Measurements from ENCODE around the gene SUV39H2.
"Not testable (repeated sequence)": the region's sequence is repeated elsewhere in the genome, so short reads cannot be mapped to it uniquely, and the experiment has no call there.

Gene SUV39H2

DNA sequence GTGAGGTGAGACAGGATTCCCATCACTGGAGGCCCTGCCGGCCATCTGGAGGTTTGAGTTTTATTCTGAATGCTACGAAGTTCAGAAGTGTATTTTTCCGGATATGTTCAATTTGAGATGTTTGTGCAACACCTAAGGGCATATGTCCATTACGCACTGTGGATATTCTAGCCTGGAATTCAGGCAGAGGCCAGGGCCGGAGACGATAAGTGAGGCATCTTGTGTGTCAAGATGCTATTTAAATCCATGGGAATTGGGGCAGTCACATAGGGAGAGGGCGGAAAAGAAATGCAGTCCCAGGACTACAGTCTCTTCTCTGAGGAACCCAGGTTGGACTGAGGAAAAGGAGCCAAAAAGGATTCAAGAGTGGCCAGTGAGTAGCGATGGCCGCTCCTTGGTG lies 1.9 kb upstream of the SUV39H2 start:
- DNase-seq: no peak

DNA sequence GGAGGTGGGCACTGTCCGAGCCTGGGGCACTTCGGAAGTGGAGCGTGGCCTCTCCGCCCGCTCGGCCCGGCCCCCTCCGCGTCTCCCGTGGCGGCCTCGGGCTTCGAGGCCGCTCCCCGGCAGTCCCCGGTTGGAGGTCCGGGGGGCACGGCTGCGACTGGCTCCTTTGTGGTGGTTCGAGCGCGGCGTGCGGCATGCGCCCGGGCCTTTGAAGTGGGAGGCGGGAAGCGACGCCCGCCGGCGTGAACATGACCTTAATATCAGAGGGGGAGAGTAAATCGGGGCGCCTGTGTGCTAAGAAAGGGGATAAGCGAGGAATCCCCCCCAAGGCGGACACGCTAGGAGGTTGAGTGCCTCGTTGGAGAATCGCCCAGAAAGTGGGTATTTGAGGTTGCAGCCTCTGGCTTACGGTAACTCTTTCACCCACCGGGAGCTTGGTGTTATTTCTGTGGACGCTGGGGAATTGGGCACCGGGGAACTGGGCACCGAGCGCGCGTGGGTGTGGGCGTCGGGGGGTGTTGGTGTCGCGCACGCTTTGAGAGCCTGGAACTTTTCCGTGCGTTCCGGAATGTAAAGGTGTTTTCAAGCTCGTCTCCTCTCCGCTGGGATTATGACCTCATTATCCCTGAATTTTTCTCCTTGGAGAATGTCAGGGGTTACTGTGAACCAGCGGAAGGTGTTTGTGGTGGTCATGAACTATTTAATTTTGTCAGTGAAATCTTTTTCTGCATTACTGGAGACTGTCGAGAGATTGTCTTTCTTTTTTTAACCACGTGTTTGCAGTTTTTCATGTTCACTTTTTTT lies 660 bp downstream of the SUV39H2 start:
- DNase-seq: no peak

DNA sequence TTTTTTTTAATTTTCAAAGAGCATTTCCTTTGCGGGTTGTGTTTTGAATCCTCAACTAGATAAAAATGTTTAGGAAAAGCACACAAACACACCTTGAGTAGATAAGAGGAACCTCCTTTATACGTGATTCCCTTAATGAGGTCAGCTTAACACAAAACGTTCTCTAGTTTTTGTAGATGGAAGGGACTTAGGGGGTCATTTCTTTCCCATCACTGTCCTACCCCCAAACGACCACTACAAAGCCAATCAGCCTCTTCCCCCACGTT lies 1.2 kb downstream of the SUV39H2 start:
- DNase-seq: no peak

DNA sequence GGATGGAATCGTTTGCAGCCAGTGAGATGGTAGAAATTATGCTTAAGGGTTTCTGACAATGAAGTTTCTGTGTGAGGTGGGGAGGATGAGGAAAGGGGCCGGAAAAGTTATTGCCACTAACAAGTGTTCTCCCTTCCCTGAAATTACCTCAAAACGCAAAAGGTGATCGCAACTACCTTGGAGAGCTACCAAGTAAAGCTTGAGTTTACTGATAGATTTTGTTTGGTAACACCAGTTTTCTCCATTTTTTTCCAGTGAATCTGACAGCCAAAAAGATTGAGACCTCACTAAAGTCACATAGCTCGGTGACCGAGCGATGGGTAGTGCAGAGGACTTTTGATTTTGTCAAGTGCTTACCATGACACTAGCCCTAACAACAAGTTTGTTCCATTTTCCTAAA lies 1.6 kb downstream of the SUV39H2 start:
- no peak for DNase-seq

DNA sequence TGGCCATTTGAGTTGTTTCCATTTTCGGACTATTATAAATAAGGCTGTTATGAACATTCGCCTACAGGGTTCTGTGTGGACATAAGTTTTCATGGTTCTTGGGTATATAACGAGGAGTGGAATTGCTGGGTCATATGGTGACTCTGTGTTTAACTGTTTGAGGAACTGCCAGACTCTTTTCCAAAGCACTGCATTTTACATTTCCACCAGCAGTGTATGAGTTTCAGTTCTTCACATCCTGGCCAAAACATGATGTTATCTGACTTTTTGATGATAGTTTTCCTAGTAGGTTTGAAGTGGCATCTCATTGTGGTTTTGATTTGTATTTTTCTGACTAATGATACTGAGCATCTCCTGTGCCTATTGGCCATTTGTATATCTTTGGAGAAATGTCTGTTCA lies 5.4 kb downstream of the SUV39H2 start:
- DNase-seq: no peak

DNA sequence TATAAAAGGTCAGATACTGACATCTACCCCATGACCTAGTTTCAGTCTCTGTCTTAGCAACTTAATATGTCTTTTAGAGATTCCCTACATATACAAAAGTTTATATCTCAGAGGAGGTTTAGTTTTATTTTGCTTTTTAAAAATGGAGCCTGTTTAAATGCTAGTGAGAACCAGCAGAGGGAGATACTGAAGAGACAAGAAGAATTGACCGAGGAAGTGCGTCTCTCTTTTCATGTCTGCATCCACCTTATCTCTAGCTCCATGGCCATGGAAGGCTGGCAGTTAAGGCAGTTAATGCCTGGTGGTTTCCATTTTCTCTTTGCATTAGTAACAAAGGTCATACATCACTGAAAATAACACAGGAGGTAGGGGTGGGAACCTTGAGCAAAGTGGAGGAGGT lies 10.7 kb downstream of the SUV39H2 start:
- no peak for DNase-seq

DNA sequence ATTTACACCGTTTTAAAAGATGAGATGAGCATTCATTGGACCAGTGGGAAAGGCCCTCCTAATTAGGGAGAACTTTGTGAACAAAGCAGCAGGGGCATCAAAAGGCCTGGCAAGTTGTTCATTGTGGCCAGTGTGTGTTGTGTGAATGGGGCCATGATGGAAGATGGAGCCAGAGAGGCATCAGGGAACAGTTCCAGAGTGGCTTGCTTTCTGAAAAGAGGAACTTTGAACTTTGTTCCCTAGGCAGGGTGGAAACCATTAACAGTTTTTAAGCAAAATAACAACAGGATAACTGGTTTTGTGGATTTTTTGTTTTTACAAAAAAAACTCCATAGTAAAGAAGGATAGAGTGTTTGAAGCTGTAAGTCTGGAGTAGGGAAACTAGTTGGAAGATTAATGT lies 12.5 kb downstream of the SUV39H2 start:
- DNase-seq: no peak

DNA sequence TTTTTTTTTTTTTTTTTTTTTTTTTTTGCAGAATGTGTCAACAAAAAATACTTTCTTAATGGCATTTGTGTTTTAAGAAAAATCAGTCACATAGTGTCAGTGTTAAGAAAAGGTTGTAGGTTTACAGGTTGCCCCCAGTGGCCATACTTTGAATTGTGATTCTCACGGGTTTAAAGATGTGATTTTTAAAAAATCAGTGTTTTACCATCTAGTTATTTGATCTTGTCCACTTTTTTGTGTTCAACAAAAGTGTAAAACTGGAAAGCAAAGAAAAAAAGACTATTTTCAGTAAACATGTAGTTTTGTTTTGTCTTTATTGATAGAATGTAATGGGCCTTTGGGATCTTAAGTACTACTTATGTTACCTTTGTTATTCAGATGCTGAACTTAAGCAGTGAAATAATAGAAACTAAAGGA lies 25.7 kb downstream of the SUV39H2 start:
- DNase-seq: no peak

DNA sequence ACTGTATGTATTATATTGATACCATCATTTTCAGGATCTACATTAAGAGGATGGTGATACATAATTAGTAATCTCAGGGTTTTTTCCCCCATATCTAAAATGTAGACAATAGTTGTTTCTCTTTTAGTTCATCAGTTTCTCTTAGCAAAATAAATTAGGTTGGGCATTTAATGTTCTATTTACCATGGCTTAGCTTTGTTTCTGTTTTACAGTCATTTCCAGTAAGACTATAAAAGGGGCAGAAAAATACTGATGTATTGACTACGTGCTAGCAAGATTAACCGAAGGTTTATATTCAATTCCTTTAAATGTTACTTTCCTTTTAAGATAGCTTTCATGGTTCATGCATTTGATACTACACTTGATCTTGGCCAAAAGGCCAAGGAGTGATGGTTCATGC lies 26.2 kb downstream of the SUV39H2 start:
- DNase-seq: no peak

DNA sequence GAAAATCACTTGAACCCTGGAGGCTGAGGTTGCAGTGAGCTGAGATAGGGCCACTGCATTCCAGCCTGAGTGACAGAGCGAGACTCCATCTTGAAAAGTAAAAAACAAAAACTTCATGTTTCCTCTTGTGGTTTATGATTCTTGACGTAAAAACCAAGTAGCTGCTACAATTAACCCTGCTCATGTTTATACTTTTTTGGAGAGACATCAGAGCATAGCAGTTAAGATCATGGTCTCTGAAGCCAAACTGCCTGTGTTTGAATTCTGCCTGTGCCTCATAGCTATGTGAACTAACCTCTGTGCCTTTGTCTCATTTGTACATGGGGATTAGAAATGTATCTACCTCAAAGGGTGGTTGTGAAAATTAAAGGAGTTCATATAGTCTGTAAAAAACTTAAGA lies 27.2 kb downstream of the SUV39H2 start:
- no peak for DNase-seq

DNA sequence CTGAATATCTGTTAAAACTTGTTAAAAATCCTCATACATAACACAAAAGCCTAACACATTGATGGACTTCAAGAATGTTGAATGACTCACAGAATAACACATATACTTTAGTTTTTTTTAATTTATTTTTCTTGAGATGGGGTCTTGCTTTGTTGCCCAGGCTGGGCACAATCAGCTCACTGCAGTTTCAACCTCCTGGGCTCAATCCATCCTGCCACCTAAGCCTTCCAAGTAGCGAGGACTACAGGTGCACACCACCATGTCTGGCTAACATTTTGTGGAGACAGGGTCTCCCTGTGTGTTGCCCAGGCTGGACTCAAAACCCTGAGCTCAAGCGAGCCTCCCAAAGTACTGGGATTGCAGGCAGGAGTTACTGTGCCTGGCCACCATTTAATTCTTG lies 28.1 kb downstream of the SUV39H2 start:
- DNase-seq: no peak

DNA sequence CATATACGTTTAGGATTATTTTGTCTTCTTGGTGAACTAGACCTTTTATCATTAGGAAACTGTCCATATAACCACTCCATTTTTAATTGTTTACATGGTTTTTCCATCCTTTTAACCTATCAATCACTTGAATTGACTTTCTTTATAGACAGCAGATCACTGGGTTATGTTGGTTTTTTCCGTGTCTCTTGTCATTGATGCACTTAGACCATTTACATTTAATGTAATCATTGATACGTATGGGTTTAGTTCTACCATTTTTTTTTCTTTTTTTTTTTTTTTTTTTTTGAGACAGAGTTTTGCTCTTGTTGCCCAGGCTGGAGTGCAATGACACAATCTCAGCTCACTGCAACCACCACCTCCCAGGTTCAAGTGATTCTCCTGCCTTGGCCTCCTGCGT lies 28.9 kb downstream of the SUV39H2 start:
- not testable (repeated sequence) for DNase-seq

DNA sequence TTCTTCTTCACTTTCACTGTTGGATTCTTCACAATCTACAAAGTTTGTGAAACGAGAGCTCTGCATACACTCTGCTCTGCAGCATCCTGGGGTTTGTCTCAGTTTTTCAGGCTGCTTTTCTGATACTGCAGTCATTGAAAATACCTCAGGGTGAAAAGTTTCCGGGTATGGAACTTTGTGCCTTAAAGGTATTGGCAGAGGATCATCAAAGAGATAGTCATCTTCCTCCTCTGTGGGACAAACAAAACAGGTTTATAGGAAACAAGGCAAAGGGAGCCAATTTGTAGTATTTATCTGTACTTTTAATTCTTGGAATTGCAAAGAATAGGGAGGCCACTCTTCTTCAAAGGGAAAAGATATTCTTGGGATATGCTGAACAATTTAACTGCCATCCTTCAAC lies 30.4 kb downstream of the SUV39H2 start:
- DNase-seq: no peak

DNA sequence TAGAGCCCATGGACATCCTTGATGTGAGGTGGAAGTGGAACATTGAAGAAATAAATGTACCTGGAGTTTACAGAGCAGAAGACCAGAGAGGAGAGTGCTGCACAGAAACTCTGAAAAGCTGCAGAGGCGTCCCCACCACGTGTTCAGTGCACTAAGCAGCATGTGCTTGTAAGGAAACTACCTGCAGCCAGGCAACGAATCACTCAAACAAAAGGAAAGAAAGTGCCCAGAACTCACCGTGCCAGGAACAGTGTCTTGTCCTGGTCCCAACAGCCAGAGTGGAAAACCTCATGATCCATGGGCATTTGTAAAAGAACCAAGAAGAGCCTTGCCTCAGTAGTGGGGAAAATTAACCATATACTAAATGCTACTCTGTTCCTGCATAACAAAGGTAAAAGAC lies 32.3 kb downstream of the SUV39H2 start:
- DNase-seq: no peak

DNA sequence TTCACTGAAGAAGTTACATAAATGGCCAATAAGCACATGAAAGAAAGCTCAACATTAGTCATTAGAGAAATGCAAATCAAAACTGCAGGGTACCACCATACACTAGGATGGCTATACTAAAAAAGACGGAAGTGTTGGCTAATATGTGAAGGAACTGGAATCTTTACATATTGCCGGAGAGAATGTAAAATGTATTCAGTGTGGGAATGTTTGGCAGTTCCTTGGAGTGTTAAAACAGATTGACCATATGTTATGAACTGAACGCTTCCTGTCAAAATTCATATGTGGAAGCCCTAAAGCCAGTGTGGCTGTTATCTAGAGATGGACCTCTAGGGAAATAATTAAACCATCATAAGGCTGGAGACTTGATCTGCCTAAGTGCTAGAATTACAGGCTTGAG lies 33.1 kb downstream of the SUV39H2 start:
- no peak for DNase-seq

DNA sequence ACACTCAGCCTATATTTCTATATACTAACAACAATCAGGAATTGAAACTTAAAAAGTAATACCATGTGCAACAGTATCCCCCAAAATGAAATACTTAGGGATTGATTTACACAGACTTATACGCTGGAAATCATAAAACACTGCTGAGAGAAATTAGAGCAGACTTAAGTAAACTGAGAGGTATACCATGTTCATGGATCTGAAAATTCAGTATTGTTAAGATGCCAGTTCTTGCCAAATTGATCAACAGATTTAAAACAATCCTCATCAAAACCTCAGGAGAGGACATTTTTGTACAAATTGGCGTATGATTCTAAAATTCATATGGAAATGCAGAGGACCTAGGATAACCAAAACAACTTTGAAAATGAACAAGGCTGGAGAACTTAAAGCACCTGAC lies 37.9 kb downstream of the SUV39H2 start:
- no peak for DNase-seq

DNA sequence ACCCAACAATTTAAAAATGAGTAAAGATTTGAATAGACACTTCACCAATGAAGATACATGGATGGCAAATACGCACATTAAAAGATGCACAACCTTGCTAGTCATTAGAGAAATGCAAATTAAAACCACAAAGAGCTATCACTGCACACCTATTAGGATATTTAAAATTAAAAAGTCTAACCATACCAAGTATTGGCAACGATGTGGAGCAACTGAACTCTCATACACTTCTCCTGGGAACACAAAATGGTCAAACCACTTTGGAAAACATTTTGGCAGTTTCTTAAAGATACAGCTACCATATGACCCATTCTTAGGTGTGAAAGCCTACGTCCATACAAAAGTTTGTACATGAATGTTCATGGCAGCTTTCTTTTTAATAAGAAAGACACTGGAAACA lies 39.2 kb downstream of the SUV39H2 start:
- DNase-seq: no peak

DNA sequence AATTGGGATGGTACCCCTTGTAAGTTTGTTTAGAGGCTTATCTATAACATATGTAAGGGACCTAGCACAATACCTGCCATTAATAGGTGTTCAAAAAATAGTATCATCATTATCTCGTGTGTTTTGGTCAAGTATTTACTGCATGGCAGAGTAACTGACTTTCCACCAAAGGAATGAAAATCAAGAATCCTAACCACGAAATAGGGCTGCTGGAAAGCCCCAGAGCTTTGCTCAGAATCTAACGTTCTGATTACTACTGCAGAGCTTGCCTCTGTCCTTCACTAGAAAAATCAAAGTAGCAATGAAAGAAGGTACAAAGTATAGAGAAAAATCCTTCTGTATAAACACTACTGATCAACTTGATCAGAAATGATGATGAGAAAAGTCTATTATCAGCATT lies 40.3 kb downstream of the SUV39H2 start:
- no peak for DNase-seq

DNA sequence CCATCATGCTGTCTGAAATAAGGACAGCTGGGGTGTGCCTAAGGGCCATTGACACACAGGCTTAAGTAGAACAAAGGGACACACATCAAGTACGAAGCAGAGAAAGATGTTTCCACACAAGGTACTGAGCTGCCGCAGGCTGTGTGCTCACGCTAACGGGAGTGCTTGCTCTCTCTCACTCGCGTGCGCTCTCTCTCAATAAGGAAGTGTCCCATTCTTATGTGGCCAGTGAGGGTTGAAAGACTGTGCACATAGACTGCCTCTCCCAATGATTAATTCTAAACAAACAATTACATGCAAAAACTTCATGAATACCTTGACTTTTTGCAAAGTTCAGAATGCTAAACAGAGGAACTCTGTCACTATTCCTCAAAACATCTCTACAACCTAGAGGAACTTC lies 45.3 kb downstream of the SUV39H2 start:
- DNase-seq: no peak

DNA sequence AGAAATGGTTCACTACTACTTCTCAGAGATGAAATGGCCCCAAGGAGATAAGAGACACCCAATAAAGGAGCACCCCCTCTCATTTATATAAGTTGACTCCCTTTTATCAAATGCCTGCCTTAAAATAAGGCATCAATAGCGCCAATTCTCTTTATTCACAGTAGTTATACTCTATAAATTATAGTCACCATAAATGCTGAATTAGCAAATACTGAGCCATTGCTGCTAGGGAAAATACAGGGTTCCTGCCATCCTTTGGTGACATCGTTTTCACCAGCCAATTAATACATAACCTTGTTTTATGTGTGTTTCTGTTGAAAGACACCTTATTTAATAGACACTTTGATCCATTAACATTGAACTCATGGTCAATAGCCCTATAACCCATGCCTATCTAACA lies 46.6 kb downstream of the SUV39H2 start:
- DNase-seq: no peak

DNA sequence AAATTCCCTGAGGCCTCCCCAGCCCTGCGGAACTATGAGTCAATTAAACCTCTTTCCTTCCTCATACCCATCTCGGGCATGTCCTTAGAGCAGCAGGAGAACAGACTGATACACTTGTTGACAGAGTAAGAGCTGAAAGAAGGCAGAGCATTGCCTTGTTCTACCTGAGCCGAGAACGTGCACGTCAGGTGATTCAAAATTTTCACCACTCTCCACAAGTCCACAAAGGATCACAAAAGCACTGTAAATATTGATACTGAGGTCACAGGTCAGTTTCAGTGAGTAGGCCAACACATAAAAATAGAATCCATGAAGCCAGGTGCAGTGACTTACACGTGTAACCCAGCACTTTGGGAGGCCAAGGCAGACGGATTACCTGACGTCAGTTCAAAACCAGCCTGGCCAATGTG lies 47.4 kb downstream of the SUV39H2 start:
- DNase-seq: no peak

DNA sequence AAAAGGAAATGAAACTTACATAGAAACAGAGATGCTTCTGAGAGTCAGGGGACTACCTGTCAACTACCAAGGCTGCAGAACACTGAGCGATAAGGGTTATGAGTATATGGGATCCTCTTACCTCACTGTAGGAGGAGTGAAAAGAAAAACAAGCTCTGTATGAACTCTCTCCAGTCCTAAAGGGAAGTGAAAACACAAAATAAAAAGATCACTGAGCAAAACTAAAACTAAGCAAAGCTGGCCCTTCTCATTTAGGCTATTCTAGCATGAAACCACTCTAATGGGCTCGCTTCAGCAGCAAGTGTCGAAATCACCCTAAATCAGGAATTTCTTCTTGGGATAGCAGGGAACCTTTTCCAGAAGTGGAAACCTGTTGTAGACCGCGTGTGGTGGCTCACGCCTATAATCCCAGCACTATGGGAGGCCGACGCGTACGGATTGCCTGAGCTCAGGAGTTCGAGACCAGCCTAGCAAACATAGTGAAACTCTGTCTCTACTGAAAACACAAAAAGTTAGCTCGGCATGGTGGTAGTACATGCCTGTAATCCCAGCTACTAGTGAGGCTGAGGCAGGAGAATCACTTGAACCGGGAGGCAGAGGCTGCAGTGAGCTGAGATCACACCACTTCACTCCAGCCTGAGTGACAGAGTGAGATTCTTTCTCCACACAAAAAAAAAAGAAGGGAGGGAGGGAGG lies 48.2 kb downstream of the SUV39H2 start:
- no peak for DNase-seq

DNA sequence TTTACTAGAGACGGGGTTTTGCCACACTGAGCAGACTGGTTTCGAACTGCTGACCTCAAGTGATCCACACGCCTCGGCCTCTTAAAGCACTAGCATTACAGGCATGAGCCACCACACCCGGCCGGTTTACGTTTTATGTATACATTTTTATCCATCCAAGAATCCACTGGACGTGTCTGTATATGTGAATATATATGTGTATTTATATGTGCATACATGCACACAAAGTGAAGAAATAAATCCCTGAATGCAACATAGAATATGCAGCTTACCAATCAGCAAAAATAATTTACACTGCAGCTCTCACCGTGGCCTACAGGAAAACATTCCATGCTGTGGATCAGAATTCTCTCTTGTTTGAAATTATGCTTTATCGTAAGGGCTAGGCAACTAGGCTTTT lies 51.9 kb downstream of the SUV39H2 start:
- no peak for DNase-seq

DNA sequence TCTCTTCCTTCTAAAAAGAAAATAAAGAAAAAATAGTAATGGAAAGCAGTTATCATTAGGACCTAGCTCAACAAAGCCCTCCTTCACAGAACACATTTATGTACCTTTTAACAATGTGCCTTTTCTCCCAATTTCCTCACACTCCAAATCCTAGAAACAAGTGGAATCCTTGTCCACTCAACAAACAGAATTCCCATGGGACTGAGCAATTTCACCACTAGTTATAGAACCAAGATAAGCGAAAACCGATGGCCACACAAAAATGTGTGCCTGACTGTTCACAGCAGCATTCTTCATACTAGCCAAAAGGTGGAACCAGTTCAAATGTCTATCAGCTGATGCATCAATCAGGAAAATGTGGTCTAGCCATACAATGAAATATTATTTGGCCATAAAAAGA lies 57.9 kb downstream of the SUV39H2 start:
- DNase-seq: no peak

DNA sequence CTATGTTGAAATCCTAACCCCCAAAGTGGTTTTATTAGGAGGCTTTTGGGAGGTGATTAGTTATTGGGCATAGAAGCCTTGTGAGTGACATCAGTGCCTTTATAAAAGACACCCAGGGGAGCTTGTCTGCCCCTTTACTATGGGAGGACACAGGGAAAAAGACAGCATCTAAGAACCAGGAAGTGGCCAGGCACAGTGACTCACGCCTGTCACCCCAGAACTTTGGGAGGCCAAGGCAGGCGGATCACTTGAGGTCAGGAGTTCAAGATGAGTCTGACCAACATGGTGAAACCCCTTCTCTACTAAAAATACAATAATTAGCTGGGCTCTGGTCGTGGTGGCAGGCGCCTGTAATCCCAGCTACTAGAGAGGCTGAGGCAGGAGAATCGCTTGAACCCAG lies 60.3 kb downstream of the SUV39H2 start:
- DNase-seq: not testable (repeated sequence)
